B cell (primary cell): Measurements from ENCODE around the gene OSCAR.

Source experiments
- CTCF ChIP-seq: fragments of 200-600 bp; IDR thresholded peaks from one replicate; pipeline ENCODE4 v1.8.0; 2022; ENCODE audit warnings: antibody characterized with exemption, mild to moderate bottlenecking
- EZH2 ChIP-seq: IDR thresholded peaks from 2 replicates; pipeline ENCODE4 v1.6.1; 2012; ENCODE audit warnings: borderline replicate concordance, low read depth, mild to moderate bottlenecking, moderate library complexity, low read length; ENCODE audit not compliant: insufficient read depth, poor library complexity, severe bottlenecking

- TF ChIP-seq EZH2 (no peak), CTCF (no peak)
These were observed 54.8 kb downstream of the OSCAR start for GRCh38 chr19:54045771-54046170.
